Measurements from ENCODE around the gene EAPP.
"Not testable (repeated sequence)": the region's sequence is repeated elsewhere in the genome, so short reads cannot be mapped to it uniquely, and the experiment has no call there.

DNA sequence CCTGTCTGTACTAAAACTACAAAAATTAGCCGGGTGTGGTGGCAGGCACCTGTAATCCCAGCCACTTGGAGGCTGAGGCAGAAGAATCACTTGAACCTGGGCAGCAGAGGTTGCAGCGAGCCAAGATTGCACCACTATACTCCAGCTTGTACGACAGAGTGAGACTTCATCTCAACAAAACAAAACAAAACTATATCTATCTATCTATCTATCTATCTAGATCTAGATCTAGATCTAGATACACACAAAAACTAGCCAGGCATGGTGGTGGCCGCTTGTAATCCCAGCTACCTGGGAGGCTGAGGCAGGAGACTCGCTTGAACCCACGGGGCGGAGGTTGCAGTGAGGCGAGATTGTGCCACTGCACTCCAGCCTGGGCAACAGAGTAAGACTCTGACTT, 15.3 kb downstream of the EAPP start:
- TF ChIP-seq CTCF (IDR thresholded peaks at IDR 0.05); POLR2A (IDR thresholded peaks at IDR 0.05); POLR2AphosphoS5 (IDR thresholded peaks at IDR 0.05); EP300 (IDR thresholded peaks at IDR 0.05; ENCODE audit: low read depth): not testable (repeated sequence)

Measured in transverse colon (tissue), 4 donors.